ENCODE results near the gene ABCC9.
"Not testable (repeated sequence)": the region's sequence is repeated elsewhere in the genome, so short reads cannot be mapped to it uniquely, and the experiment has no call there.

ABCC9 gene

GRCh38 chr12:21815306-21816062 lies 125.7 kb downstream of the ABCC9 start:
- DNase-seq (ENCODE audit: low read depth in 2 of 2) = no peak

- DNase-seq (ENCODE audit: low read depth in 2 of 2) = no peak
These were observed 126.4 kb downstream of the ABCC9 start for GRCh38 chr12:21814814-21815213.

- DNase-seq (ENCODE audit: low read depth in 2 of 2) = no peak
These were observed 126.9 kb downstream of the ABCC9 start for GRCh38 chr12:21814327-21814726.

- DNase-seq (ENCODE audit: low read depth in 2 of 2) = no peak
These were observed 127.5 kb downstream of the ABCC9 start for GRCh38 chr12:21813751-21814150.

GRCh38 chr12:21813125-21813524 lies 128.1 kb downstream of the ABCC9 start:
- no peak for DNase-seq (ENCODE audit: low read depth in 2 of 2)

GRCh38 chr12:21812340-21812739 lies 128.9 kb downstream of the ABCC9 start:
- DNase-seq (ENCODE audit: low read depth in 2 of 2) = not testable (repeated sequence)

- no peak for DNase-seq (ENCODE audit: low read depth in 2 of 2)
These were observed 132.1 kb downstream of the ABCC9 start for GRCh38 chr12:21809100-21809499.

- no peak for DNase-seq (ENCODE audit: low read depth in 2 of 2)
These were observed 135.0 kb downstream of the ABCC9 start for GRCh38 chr12:21806255-21806654.

GRCh38 chr12:21801522-21802288 lies 139.5 kb downstream of the ABCC9 start:
- no peak for DNase-seq (ENCODE audit: low read depth in 2 of 2)

GRCh38 chr12:21800011-21800410 lies 141.2 kb downstream of the ABCC9 start:
- DNase-seq (ENCODE audit: low read depth in 2 of 2) = no peak

- no peak for DNase-seq (ENCODE audit: low read depth in 2 of 2)
These were observed 143.7 kb downstream of the ABCC9 start for GRCh38 chr12:21797539-21797938.

- DNase-seq (ENCODE audit: low read depth in 2 of 2) = no peak
These were observed 145.4 kb downstream of the ABCC9 start for GRCh38 chr12:21795648-21796328.

- not testable (repeated sequence) for DNase-seq (ENCODE audit: low read depth in 2 of 2)
These were observed 146.2 kb downstream of the ABCC9 start for GRCh38 chr12:21794807-21795595.

- not testable (repeated sequence) for DNase-seq (ENCODE audit: low read depth in 2 of 2)
These were observed 151.5 kb downstream of the ABCC9 start for GRCh38 chr12:21789687-21790086.

GRCh38 chr12:21788089-21788983 lies 152.9 kb downstream of the ABCC9 start:
- no peak for DNase-seq (ENCODE audit: low read depth in 2 of 2)

- no peak for DNase-seq (ENCODE audit: low read depth in 2 of 2)
These were observed 155.1 kb downstream of the ABCC9 start for GRCh38 chr12:21786041-21786531.

GRCh38 chr12:21782723-21783122 lies 158.5 kb downstream of the ABCC9 start:
- not testable (repeated sequence) for DNase-seq (ENCODE audit: low read depth in 2 of 2)

- DNase-seq (ENCODE audit: low read depth in 2 of 2) = no peak
These were observed 160.4 kb downstream of the ABCC9 start for GRCh38 chr12:21780786-21781185.

GRCh38 chr12:21776175-21776574 lies 165.1 kb downstream of the ABCC9 start:
- no peak for DNase-seq (ENCODE audit: low read depth in 2 of 2)

GRCh38 chr12:21775133-21775820 lies 165.9 kb downstream of the ABCC9 start:
- DNase-seq (ENCODE audit: low read depth in 2 of 2) = no peak
